Neural cell (in vitro differentiated cells): Measurements from ENCODE around the gene TGFA. TPM values are rescaled to one million over a fixed set of nuclear protein-coding genes. Genes with fewer than 3 reads are reported as not detected.

Experiments used
- H2AFZ ChIP-seq: fragments of 200-600, 300-800 bp; sonication (generic), shearing (Covaris generic); 2 replicates; pipeline ENCODE4 v1.6.0; 2014; ENCODE audit warnings: low read depth, mild to moderate bottlenecking, antibody characterized with exemption, low read length, moderate library complexity
- H3F3A ChIP-seq: fragments of 200-600 bp; shearing (Covaris generic); 2 replicates; pipeline ENCODE4 v1.6.1; 2016; ENCODE audit warnings: mild to moderate bottlenecking, moderate library complexity, mixed read lengths, antibody characterized with exemption, low read length; ENCODE audit not compliant: insufficient read depth, poor library complexity, severe bottlenecking
- H3K27ac ChIP-seq: fragments of 200-600, 300-800 bp; sonication (generic), shearing (Covaris generic); 2 replicates; pipeline ENCODE4 v1.5.1; 2014; ENCODE audit warnings: mild to moderate bottlenecking, low read length, moderate library complexity
- H3K27me3 ChIP-seq: fragments of 300-800, 200-600 bp; sonication (generic), shearing (Covaris generic); 2 replicates; pipeline ENCODE4 v1.6.0; 2014; ENCODE audit warnings: mild to moderate bottlenecking, low read depth, low read length, moderate library complexity; ENCODE audit not compliant: insufficient read depth
- H3K36me3 ChIP-seq: fragments of 300-800, 200-600 bp; sonication (generic), shearing (Covaris generic); 2 replicates; pipeline ENCODE4 v1.5.1; 2014; ENCODE audit warnings: mild to moderate bottlenecking, antibody characterized with exemption, low read length, moderate library complexity; ENCODE audit not compliant: insufficient read depth
- H3K4me2 ChIP-seq: fragments of 300-800, 200-600 bp; sonication (generic), shearing (Covaris generic); 2 replicates; pipeline ENCODE4 v1.6.0; 2014; ENCODE audit warnings: mild to moderate bottlenecking, low read length
- H3K4me3 ChIP-seq: fragments of 300-800, 200-600 bp; sonication (generic), shearing (Covaris generic); 2 replicates; pipeline ENCODE4 v1.5.1; 2014; ENCODE audit warnings: mild to moderate bottlenecking, low read length, moderate library complexity
- H3K79me2 ChIP-seq: fragments of 200-600 bp; shearing (Covaris generic); replicated peaks from 2 replicates; pipeline ENCODE4 v1.6.0; 2014; ENCODE audit warnings: mild to moderate bottlenecking, low read length, moderate library complexity; ENCODE audit not compliant: insufficient read depth
- H3K9ac ChIP-seq: fragments of 300-800, 200-600 bp; sonication (generic), shearing (Covaris generic); 2 replicates; pipeline ENCODE4 v1.6.1; 2016; ENCODE audit warnings: mild to moderate bottlenecking, low read length, mixed read lengths
- H3K9me2 ChIP-seq: fragments of 200-600 bp; shearing (Covaris generic); 2 replicates; pipeline ENCODE4 v1.6.1; 2016; ENCODE audit warnings: mild to moderate bottlenecking, low read length, mixed read lengths; ENCODE audit not compliant: insufficient read depth
- H3K9me3 ChIP-seq: fragments of 200-600, 300-800 bp; sonication (generic), shearing (Covaris generic); 2 replicates; pipeline ENCODE4 v1.6.1; 2016; ENCODE audit warnings: mild to moderate bottlenecking, mixed run types, low read length, moderate library complexity, mixed read lengths
- H4K20me1 ChIP-seq: fragments of 200-600 bp; shearing (Covaris generic); 2 replicates; pipeline ENCODE4 v1.6.1; 2016; ENCODE audit warnings: mild to moderate bottlenecking, mixed run types; ENCODE audit not compliant: insufficient read depth
- CTCF ChIP-seq: fragments of 450-650 bp; IDR thresholded peaks from 2 replicates; pipeline ENCODE4 v1.5.1; 2014; ENCODE audit warnings: antibody characterized with exemption, mild to moderate bottlenecking, moderate library complexity; ENCODE audit not compliant: poor library complexity, severe bottlenecking
- EP300 ChIP-seq: fragments of 450-650 bp; conservative IDR thresholded peaks from 2 replicates; pipeline ENCODE4 v1.6.1; 2014; ENCODE audit warnings: antibody characterized with exemption, mild to moderate bottlenecking, moderate library complexity; ENCODE audit not compliant: poor library complexity, severe bottlenecking
- EZH2 ChIP-seq: fragments of 200-600, 300-800 bp; shearing (Covaris generic), sonication (generic); IDR thresholded peaks from 2 replicates; pipeline ENCODE4 v1.6.1; 2014; ENCODE audit warnings: antibody characterized with exemption, low read length, borderline replicate concordance, mild to moderate bottlenecking; ENCODE audit not compliant: insufficient read depth, poor library complexity, severe bottlenecking
- MXI1 ChIP-seq: fragments of 450-650 bp; conservative IDR thresholded peaks from 2 replicates; pipeline ENCODE4 v1.6.1; 2014; ENCODE audit warnings: antibody characterized with exemption, mild to moderate bottlenecking; ENCODE audit not compliant: poor library complexity, severe bottlenecking
- POLR2AphosphoS5 ChIP-seq: IDR thresholded peaks from 2 replicates; pipeline ENCODE4 v1.6.1; 2012
- RAD21 ChIP-seq: fragments of 450-650 bp; conservative IDR thresholded peaks from 2 replicates; pipeline ENCODE4 v1.6.1; 2014; ENCODE audit warnings: antibody characterized with exemption, mild to moderate bottlenecking, moderate library complexity
- SMC3 ChIP-seq: fragments of 450-650 bp; conservative IDR thresholded peaks from 2 replicates; pipeline ENCODE4 v1.6.1; 2014; ENCODE audit warnings: antibody characterized with exemption, mild to moderate bottlenecking, moderate library complexity; ENCODE audit not compliant: poor library complexity
- TAF1 ChIP-seq: IDR thresholded peaks from 2 replicates; pipeline ENCODE4 v1.6.1; 2012; ENCODE audit warnings: low read depth
- polyA plus RNA-seq: library from polyadenylated mRNA; depleted of rRNA; stranded (reverse); fragments of >200 nt; gene quantifications from 2 replicates; pipeline ENCODE4 v1.2.3, GENCODE V29; 2014
- TF ChIP-seq, protein P1 (sequence below): IDR thresholded peaks from 2 replicates; pipeline ENCODE4 v1.6.1; 2012; ENCODE audit warnings: borderline replicate concordance

The TGFA gene
- polyA plus RNA-seq, 1 donor from 2014 or later: 0.85 TPM

- Histone ChIP-seq H3K36me3 (no peaks in the 10 kb centered on the region), H2AFZ (no peak overlapping the region), H3K4me3 (no peak overlapping the region), H3K9ac (no peak overlapping the region), H3K27me3 (no peaks in the 10 kb centered on the region), H3K9me2 (no peaks in the 10 kb centered on the region), H3K27ac (no peak overlapping the region), H3F3A (no peaks in the 10 kb centered on the region), H3K79me2 (no peaks in the 10 kb centered on the region), H3K9me3 (no peaks in the 10 kb centered on the region), H3K4me2 (no peak overlapping the region), H4K20me1 (no peaks in the 10 kb centered on the region)
- no peak for TF ChIP-seq TAF1
- TF ChIP-seq, protein P1, sequence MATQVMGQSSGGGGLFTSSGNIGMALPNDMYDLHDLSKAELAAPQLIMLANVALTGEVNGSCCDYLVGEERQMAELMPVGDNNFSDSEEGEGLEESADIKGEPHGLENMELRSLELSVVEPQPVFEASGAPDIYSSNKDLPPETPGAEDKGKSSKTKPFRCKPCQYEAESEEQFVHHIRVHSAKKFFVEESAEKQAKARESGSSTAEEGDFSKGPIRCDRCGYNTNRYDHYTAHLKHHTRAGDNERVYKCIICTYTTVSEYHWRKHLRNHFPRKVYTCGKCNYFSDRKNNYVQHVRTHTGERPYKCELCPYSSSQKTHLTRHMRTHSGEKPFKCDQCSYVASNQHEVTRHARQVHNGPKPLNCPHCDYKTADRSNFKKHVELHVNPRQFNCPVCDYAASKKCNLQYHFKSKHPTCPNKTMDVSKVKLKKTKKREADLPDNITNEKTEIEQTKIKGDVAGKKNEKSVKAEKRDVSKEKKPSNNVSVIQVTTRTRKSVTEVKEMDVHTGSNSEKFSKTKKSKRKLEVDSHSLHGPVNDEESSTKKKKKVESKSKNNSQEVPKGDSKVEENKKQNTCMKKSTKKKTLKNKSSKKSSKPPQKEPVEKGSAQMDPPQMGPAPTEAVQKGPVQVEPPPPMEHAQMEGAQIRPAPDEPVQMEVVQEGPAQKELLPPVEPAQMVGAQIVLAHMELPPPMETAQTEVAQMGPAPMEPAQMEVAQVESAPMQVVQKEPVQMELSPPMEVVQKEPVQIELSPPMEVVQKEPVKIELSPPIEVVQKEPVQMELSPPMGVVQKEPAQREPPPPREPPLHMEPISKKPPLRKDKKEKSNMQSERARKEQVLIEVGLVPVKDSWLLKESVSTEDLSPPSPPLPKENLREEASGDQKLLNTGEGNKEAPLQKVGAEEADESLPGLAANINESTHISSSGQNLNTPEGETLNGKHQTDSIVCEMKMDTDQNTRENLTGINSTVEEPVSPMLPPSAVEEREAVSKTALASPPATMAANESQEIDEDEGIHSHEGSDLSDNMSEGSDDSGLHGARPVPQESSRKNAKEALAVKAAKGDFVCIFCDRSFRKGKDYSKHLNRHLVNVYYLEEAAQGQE: no peak
- no peak for TF ChIP-seq POLR2AphosphoS5
- TF ChIP-seq EZH2: no peak
- no peak for TF ChIP-seq SMC3
- TF ChIP-seq EP300: no peak
- TF ChIP-seq CTCF: no peak
- no peak for TF ChIP-seq MXI1
- no peak for TF ChIP-seq RAD21
Observed at GRCh38 chr2:70461981-70462876, 91.4 kb downstream of the TGFA start.

DNA sequence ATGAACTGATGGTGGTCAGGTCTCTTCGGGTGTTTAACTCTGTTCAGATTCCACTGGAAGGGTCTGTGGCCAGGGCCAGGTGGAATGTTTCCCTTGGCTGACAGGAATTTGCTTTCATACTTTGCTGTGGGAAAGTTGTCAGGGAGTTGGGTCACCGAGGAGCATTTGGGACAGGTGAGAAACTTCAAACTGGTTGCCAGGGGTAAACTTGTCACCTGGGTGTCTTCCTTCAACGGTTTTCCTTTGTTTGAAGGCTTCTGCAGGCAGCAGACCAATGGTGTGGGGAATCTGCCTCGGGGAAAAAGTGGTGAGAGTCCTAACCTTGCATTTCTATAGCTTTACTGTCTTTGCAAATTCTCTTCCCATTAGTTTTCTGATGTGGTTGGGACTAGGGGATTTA is 92.2 kb downstream of the TGFA start:
- Histone ChIP-seq H3K27me3 (no peaks in the 10 kb centered on the region), H2AFZ (no peak overlapping the region), H3K4me3 (no peak overlapping the region), H3K36me3 (no peaks in the 10 kb centered on the region), H3K9ac (no peak overlapping the region), H3K79me2 (no peaks in the 10 kb centered on the region), H4K20me1 (no peaks in the 10 kb centered on the region), H3K9me3 (no peaks in the 10 kb centered on the region), H3K4me2 (no peak overlapping the region), H3K9me2 (no peaks in the 10 kb centered on the region), H3K27ac (no peak overlapping the region), H3F3A (no peaks in the 10 kb centered on the region)
- no peak for TF ChIP-seq POLR2AphosphoS5
- TF ChIP-seq RAD21: no peak
- TF ChIP-seq MXI1: no peak
- no peak for TF ChIP-seq EP300
- no peak for TF ChIP-seq TAF1
- TF ChIP-seq, protein P1: no peak
